ENCODE measurements around the gene B4GALT6.

GRCh38 chr18:31647127-31647753 lies 37.1 kb downstream of the B4GALT6 start:
- TF ChIP-seq, protein P1, sequence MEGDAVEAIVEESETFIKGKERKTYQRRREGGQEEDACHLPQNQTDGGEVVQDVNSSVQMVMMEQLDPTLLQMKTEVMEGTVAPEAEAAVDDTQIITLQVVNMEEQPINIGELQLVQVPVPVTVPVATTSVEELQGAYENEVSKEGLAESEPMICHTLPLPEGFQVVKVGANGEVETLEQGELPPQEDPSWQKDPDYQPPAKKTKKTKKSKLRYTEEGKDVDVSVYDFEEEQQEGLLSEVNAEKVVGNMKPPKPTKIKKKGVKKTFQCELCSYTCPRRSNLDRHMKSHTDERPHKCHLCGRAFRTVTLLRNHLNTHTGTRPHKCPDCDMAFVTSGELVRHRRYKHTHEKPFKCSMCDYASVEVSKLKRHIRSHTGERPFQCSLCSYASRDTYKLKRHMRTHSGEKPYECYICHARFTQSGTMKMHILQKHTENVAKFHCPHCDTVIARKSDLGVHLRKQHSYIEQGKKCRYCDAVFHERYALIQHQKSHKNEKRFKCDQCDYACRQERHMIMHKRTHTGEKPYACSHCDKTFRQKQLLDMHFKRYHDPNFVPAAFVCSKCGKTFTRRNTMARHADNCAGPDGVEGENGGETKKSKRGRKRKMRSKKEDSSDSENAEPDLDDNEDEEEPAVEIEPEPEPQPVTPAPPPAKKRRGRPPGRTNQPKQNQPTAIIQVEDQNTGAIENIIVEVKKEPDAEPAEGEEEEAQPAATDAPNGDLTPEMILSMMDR (IDR thresholded peaks at IDR 0.05), result no peak
- no peak for TF ChIP-seq POLR2A (IDR thresholded peaks at IDR 0.05)
